ENCODE data around the gene EN1.

EN1 gene

GRCh38 chr2:118846953-118847761 lies at the start of gene EN1:
Gene EN1, minus strand, starts transcription at chr2:118847648. Its CDS starts 481 bp downstream, at chr2:118847167.
- no peak for DNase-seq

GRCh38 chr2:118893100-118893499 lies 45.7 kb upstream of the EN1 start:
- no peak for DNase-seq

- DNase-seq, result no peak
These were observed 42.5 kb upstream of the EN1 start for GRCh38 chr2:118889995-118890394.

- no peak for DNase-seq
These were observed 36.3 kb upstream of the EN1 start for GRCh38 chr2:118883792-118884191.

- peak; percentile 69 for DNase-seq
These were observed 35.4 kb upstream of the EN1 start for GRCh38 chr2:118882693-118883336.

- DNase-seq, result peak; percentile 74
These were observed 34.2 kb upstream of the EN1 start for GRCh38 chr2:118881490-118882129.

- no peak for DNase-seq
These were observed 33.1 kb upstream of the EN1 start for GRCh38 chr2:118880501-118880900.

GRCh38 chr2:118878531-118879149 lies 31.2 kb upstream of the EN1 start:
- DNase-seq, result no peak

GRCh38 chr2:118875318-118875717 lies 27.9 kb upstream of the EN1 start:
- no peak for DNase-seq

GRCh38 chr2:118874324-118874723 lies 26.9 kb upstream of the EN1 start:
- DNase-seq, result no peak

GRCh38 chr2:118865106-118865505 lies 17.7 kb upstream of the EN1 start:
- DNase-seq, result no peak

- DNase-seq, result no peak
These were observed 16.8 kb upstream of the EN1 start for GRCh38 chr2:118864207-118864606.

- DNase-seq, result no peak
These were observed 14.3 kb upstream of the EN1 start for GRCh38 chr2:118861731-118862130.

GRCh38 chr2:118861242-118861641 lies 13.8 kb upstream of the EN1 start:
- DNase-seq, result no peak

- DNase-seq, result no peak
These were observed 13.1 kb upstream of the EN1 start for GRCh38 chr2:118860506-118860905.

- no peak for DNase-seq
These were observed 11.8 kb upstream of the EN1 start for GRCh38 chr2:118859157-118859770.

GRCh38 chr2:118858485-118859156 lies 11.2 kb upstream of the EN1 start:
- no peak for DNase-seq

GRCh38 chr2:118857677-118858484 lies 10.4 kb upstream of the EN1 start:
- no peak for DNase-seq

- no peak for DNase-seq
These were observed 9.7 kb upstream of the EN1 start for GRCh38 chr2:118856978-118857676.

GRCh38 chr2:118856330-118856977 lies 9.0 kb upstream of the EN1 start:
- no peak for DNase-seq
